Inflammatory macrophage treated with lipopolysaccharide for 4 hours (primary cell): ENCODE results near the gene SULF2.

Experiments used
- DNase-seq: peaks from one replicate; pipeline ENCODE4 v3.0.0-alpha.2; 2020

SULF2 gene

GRCh38 chr20:47678536-47678935 is 106.7 kb downstream of the SULF2 start:
- DNase-seq = no peak

DNA sequence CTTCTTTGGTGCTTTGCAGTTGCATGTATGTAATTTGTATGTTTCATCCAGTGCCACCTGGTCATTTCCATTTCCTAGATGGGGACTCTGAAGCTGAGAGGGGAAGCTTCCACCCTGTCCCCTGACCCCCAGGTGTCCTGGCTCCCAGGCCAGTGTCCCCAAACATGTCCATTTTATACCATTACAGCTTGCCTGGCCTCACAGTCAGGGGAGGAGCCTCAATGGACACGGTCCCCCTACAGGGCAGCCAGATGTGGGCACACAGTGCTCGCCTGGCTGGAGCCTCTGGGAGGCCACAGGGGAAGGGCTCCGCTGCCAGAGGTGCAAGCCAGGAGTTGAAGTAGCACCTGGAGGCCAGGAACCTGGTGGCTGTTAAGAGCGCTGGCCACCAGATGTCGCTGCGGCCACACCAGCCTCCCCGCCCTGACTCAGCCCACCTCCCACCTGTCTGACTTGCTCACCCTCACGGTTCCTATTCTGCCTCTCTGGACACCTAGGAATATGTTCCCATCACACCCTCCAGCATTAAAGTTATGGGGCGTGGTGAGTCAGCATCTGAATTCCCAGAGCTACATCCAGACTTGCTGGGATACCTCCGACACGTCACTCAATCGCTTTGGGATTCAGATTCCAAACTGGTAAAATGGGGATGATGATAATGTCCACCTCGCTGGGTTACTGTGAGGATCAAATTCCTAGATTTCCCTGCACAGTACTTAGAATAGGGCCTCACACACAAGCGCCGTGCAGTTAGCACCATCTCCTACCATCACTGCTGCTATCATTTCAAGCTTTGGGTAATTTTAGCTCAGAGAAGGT is 107.4 kb downstream of the SULF2 start:
- peak; percentile 18 for DNase-seq

DNA sequence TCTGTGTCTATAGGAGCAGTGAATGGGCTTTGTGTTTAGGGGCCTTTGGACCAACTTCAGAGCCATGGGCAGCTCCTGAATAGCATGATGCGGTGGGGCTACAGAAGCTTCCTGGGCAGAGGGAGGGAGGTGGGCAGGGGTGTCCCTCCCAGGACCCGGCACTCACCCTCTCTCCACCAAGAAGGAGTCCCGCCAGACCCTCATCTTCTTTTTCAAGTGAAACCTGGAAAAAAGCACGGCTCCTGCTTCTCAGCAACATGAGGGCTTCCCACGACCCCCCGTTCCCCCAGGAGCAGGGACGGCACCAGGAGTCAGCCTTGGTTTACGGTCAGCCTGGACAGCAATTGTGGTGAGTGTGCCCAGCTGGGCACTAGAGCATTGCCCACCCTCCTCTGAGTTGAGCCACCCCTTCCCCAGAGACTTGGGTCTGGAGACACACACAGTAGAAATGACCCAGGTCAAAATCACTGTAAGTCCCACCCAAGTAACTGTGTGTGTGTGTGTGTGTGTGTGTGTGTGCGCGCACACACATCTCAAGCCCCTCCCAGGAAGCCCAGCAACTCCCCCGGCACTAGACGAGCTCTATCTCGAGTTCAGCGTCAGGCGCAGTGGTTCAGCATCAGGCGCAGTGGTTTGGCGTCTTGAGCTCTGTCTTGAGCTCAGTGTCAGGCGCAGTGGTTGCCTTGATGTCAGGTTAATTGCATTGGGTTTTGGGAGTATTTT is 108.2 kb downstream of the SULF2 start:
- no peak for DNase-seq

DNA sequence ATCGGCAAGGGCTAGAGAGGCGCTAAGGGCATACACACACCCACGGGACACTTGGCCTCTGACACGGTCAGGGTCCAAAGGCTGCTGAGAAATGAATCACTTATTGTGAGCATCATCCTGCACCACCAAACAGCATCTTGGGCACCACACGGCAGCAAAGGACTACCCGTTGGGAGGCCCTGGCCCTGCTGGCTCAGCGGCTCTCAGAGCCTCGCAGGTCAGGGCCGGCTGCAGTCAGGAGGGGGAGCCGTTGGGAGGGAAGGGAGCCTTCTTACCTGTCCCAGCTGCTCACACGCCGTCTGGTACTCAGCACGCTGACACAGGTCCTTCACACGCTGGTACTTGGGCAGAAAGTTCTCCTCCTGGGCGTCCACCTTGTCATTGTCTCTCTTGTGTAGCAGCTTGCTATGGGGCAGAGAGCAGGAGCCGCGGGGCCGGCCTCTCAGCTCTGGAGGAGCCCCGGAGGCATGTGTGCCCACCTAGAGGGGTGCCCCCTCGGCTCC is 109.0 kb downstream of the SULF2 start:
- DNase-seq = no peak

GRCh38 chr20:47675190-47676142 is 109.8 kb downstream of the SULF2 start:
- DNase-seq = no peak

DNA sequence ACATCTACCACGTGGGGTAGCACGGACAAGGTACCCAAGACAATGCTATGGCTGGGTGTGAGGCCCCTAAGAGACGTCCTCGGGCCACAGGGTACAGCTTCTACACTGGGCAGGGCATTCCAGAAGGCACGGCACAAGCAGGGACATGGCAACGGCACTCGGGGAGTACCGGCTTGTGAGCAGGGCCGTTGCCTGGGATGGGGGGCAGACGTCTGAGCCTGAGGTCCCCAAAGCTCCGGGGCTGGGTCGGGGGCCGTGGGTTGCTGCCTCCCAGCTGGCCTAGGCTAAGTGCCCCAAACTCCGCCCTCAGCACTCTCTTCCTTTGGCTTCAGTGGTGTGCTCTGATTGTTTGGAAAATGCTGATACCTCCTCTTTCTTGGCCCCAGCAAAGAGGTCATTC is 110.6 kb downstream of the SULF2 start:
- DNase-seq = no peak

- no peak for DNase-seq
Observed at GRCh38 chr20:47674145-47674544, 111.1 kb downstream of the SULF2 start.

DNA sequence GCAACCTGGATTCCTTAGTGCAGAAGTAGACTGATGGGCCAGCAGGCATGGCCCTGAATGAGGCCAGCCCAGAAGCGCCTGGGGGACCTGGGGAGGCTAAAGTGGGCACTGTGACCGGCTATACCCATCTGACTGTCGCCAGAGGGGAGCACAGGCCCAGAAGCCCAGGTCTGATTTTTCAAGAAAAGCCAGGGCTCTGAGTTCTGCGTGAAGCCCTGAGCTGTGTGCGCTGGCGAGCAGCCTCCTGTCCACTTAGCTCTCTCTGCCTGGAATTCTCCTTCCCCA is 111.7 kb downstream of the SULF2 start:
- no peak for DNase-seq

GRCh38 chr20:47672886-47673670 is 112.2 kb downstream of the SULF2 start:
- DNase-seq = no peak

- no peak for DNase-seq
Observed at GRCh38 chr20:47672166-47672565, 113.1 kb downstream of the SULF2 start.

- no peak for DNase-seq
Observed at GRCh38 chr20:47670913-47671312, 114.4 kb downstream of the SULF2 start.

DNA sequence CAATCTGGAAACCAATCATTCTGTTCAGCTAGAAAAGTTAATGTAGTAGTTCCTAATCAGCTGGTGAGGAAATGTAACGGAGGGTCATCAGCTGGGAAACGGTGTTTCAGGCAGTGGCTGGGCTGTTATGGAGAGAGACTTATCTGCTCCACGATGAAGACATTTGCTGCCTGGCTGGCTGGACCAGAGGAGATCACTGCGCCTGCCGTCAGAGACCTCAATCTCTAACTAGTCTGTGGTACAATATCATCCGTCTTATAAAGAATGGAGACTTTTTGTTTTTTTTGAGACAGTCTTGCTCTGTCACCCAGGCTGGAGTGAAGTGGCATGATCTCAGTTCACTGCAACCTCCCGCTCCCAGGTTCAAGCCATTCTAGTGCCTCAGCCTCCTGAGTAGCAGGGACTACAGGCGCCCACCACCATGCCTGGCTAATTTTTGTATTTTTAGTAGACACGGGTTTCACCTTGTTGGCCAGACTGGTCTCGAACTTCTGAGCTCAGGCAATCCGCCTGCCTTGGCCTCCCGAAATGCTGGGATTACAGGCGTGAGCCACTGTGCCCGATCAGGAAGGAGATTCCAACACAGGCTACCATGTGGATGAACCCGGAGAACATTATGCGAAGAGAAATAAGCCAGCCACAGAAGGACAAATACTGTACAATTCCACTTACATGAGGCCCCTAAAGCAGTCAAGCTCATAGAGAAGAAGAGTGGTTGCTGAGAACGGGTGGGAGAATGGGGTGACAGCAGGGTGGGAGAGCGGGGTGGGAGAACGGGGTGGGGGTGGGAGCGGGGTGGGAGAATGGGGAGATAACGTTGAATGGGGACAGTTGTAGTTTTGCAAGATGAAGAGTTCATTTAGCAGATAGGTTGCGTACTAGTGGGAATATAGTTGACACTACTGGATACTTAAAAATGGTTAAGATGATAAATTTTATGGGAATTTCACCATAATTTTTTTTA is 115.1 kb downstream of the SULF2 start:
- no peak for DNase-seq

- no peak for DNase-seq
Observed at GRCh38 chr20:47669489-47669888, 115.8 kb downstream of the SULF2 start.

- DNase-seq = no peak
Observed at GRCh38 chr20:47669152-47669425, 116.2 kb downstream of the SULF2 start.

GRCh38 chr20:47668313-47669151 is 116.7 kb downstream of the SULF2 start:
- no peak for DNase-seq

DNA sequence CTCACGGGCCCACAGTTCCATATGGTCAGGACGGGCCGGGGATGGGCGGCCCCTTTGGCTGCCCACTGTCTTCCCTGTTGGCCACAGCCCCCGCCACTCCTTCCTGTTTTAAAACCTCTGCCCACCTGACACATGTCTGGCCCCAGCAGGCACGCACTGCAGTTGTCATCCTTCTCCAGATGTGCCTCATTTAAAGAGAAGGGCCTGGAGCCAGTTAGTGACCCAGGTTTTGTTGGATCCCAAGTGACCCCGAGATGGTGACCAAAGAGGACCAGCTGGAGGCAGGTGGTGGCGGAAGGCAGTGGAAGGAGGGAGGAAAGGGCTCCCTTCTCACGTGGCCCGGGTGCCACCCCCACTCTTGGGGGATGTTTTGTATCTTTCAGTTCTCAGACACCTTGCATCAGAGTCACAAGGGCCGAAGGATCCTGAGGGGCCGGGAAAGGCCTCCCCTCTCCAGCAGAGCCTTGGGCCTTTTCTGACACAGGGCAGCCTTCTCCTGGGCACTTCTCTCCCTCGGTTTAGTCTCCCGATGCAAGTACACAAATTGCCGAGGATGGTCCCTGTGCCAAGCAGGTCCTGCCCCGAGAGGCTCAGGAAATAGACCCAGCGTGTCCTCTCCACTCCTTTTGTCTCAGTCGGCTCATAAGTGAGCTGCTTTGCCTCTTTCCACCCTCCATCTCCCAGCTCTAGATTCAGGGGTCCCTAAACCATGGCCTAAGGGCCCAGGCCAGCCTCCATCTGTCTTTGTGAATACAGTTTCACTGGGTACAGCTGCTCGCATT is 117.6 kb downstream of the SULF2 start:
- no peak for DNase-seq

- DNase-seq = no peak
Observed at GRCh38 chr20:47667086-47667485, 118.2 kb downstream of the SULF2 start.

DNA sequence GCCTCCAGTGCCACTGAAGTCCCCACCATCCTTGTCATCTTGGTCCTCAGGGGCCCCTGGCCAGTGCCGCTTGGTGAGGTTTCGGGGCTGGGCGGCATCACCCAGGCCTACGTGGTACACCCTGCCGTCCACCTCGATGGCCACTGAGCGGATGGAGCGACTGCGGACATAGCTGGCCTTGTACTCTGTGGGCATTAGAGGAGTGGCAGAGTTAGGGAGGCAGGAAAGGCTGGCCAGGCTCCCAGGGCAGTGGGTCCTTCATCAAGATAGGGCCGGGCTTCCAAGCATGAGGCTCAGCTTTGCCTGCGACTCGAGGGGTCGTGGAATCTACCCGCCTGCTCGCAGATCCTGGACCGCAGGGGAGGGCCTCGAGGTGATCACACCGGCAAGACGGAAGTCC is 119.0 kb downstream of the SULF2 start:
- no peak for DNase-seq

- DNase-seq = no peak
Observed at GRCh38 chr20:47665221-47665991, 119.9 kb downstream of the SULF2 start.
